KOPT-K1 (cell line): Measurements from ENCODE around the gene PDHX.
"Not testable (repeated sequence)": the region's sequence is repeated elsewhere in the genome, so short reads cannot be mapped to it uniquely, and the experiment has no call there.

Source experiments
- H3K27ac ChIP-seq: fragments of 200-600 bp; sonication (generic); 2 replicates; pipeline ENCODE4 v1.5.1; 2016; ENCODE audit warnings: antibody characterized with exemption, mild to moderate bottlenecking, low read depth, low read length; ENCODE audit not compliant: poor library complexity, severe bottlenecking
- H3K36me3 ChIP-seq: fragments of 200-600 bp; sonication (generic); 2 replicates; pipeline ENCODE4 v1.5.1; 2017; ENCODE audit warnings: antibody characterized with exemption, mild to moderate bottlenecking, low read length, moderate library complexity; ENCODE audit not compliant: insufficient read depth
- H3K9me3 ChIP-seq: fragments of 200-600 bp; sonication (generic); 2 replicates; pipeline ENCODE4 v1.5.1; 2017; ENCODE audit warnings: antibody characterized with exemption, low read length, mild to moderate bottlenecking; ENCODE audit not compliant: insufficient read depth, poor library complexity, severe bottlenecking

The PDHX gene

GRCh38 chr11:35009191-35009943 is 92.9 kb downstream of the PDHX start:
- Histone ChIP-seq H3K27ac (no peak overlapping the region), H3K36me3 (no peaks in the 10 kb centered on the region), H3K9me3 (no peaks in the 10 kb centered on the region)

DNA sequence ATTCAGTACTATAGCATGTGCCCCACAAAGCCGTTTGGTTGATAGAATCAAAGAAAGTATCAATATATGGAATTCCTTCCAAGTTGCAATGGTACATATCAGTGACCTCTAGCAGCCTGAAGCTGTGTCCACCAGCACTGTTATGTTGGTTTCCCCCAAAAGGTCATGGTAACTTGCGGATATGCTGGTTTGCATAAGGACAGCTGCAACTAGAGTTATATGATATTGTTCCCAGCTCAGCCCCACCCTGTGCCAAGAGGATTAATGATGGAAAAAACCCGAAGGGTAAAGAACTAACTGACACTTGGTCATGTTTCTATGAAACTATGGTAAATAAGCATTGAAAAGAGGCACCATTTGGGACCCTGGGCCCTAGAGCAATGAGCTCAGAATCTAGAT is 93.5 kb downstream of the PDHX start:
- no peaks in the 10 kb centered on the region for H3K36me3 ChIP-seq
- no peak overlapping the region for H3K27ac ChIP-seq
- no peaks in the 10 kb centered on the region for H3K9me3 ChIP-seq

DNA sequence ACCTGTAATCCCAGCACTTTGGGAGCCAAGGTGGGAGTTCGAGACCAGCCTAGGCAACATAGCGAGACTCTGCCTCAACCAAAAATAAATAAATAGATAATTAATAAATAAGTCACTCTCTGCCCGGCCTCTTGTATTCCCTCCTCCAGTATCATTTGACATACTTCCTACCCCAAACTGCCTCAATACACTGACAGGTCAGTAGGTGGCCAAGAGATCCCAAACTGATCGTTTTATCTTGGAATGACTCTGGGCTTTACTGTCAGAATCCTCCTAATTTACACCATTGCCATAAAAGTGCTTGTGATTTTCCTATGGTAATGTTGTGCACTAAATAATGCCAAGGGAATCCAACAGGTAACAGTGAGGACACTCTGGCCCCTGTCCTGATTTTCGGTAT is 94.2 kb downstream of the PDHX start:
- no peak overlapping the region for H3K27ac ChIP-seq
- no peaks in the 10 kb centered on the region for H3K36me3 ChIP-seq
- no peaks in the 10 kb centered on the region for H3K9me3 ChIP-seq

GRCh38 chr11:35011389-35011788 is 95.0 kb downstream of the PDHX start:
- Histone ChIP-seq H3K27ac (no peak overlapping the region), H3K9me3 (no peaks in the 10 kb centered on the region), H3K36me3 (no peaks in the 10 kb centered on the region)

DNA sequence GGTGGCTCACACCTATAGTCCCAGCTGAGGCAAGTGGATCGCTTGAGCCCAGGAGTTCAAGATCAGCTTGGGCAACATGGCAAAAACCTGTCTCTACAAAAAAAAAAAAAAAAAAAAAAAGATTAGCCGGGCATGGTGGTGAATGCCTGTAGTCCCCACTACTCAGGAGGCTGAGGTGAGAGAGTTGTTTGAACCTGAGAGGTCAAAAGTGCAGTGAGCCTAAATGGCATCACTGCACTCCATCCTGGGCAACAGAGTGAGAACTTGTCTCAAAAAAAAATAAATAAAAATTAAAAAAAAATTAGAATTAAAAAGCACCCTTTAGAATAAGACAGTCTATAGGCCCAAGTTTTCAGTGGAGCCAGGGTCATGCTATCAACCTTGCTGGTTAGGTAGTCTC is 95.5 kb downstream of the PDHX start:
- H3K36me3 ChIP-seq, result no peaks in the 10 kb centered on the region
- H3K9me3 ChIP-seq, result no peaks in the 10 kb centered on the region
- no peak overlapping the region for H3K27ac ChIP-seq

DNA sequence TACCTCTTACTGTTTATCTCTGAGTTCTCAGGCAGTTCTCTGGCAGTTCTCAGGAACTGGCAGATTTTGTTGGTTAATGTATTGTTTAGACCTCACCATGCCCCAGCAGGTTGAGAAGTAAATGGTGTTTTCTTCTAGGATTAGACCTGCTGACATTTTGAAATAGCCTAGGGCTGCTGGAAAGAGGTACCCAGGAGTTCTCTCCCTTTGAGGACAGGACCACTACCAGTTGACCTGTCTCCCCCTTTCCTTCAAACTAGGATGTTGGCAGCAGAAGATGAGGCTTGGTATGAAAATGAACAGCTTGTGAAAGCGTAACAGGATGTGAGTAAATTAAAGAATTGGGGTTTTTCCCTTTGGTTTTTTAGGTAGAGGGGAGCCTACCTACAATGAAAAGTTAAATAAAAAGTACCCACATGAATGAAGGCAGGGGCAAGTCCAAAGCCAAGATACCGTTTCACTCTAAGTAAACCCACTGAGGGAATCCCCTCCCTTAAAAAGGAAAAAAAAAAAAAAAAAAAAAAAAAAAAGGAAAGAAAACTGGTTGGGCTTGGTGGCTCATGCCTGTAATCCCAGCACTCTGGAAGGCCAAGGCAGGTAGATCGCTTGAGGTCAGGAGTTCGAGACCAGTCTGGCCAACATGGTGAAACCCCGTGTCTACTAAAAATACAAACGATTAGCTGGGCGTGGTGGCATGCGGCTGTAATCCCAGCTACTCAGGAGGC is 96.2 kb downstream of the PDHX start:
- no peak overlapping the region for H3K27ac ChIP-seq
- H3K9me3 ChIP-seq, result no peaks in the 10 kb centered on the region
- H3K36me3 ChIP-seq, result no peaks in the 10 kb centered on the region

- H3K27ac ChIP-seq, result no peak overlapping the region
- H3K9me3 ChIP-seq, result no peaks in the 10 kb centered on the region
- no peaks in the 10 kb centered on the region for H3K36me3 ChIP-seq
Observed at GRCh38 chr11:35013514-35014233, 97.3 kb downstream of the PDHX start.

GRCh38 chr11:35014346-35014745 is 97.9 kb downstream of the PDHX start:
- H3K27ac ChIP-seq, result no peak overlapping the region
- no peaks in the 10 kb centered on the region for H3K36me3 ChIP-seq
- no peaks in the 10 kb centered on the region for H3K9me3 ChIP-seq

- H3K36me3 ChIP-seq, result no peaks in the 10 kb centered on the region
- H3K27ac ChIP-seq, result no peak overlapping the region
- no peaks in the 10 kb centered on the region for H3K9me3 ChIP-seq
Observed at GRCh38 chr11:35015621-35016387, 99.4 kb downstream of the PDHX start.

DNA sequence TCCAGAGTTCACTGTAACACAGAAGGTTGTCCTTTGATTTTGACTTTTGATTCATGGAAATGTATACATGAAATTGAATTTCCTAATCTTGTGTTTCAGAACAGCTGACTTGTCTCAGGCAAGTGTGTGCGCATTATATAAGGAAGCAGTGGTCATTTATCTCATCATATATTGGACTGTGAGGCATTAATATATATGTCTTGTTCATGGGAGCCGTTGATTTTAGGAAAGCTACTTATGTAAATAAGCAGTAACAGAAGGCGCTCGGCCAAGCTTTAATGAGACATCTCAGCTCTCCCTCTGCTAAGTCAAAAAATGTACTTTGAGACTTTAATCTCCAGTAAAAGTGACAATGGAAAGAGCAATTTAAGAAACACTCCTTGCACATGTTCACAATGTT is 100.5 kb downstream of the PDHX start:
- Histone ChIP-seq H3K36me3 (no peaks in the 10 kb centered on the region), H3K9me3 (no peaks in the 10 kb centered on the region), H3K27ac (no peak overlapping the region)

GRCh38 chr11:35017528-35018342 is 101.3 kb downstream of the PDHX start:
- no peaks in the 10 kb centered on the region for H3K9me3 ChIP-seq

DNA sequence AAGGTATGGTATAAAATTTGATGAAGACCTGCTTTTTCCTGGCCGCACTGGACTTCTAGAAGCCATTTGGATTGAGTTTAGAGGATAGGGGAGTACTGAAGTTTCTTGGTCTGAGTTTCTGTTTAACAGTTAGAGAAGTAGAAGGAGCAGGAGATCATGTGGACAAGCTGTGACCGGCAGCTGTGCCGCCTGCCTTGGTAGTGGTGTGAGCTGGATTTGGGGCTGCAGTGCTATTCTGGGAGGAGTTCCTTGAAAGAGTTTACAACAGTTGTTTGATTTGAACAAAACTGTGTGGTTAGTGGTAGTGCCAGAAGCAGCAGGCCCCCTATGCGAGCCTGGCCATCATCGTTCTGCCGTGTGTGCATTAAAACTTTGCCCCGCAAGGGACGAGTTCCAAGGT is 105.2 kb downstream of the PDHX start:
- Histone ChIP-seq H3K36me3 (no peaks in the 10 kb centered on the region), H3K27ac (no peak overlapping the region), H3K9me3 (peaks cover 7% of the 10 kb centered on the region)

More at GRCh38 chr11:35017528-35018342, 101.3 kb downstream of the PDHX start:
- no peaks in the 10 kb centered on the region for H3K36me3 ChIP-seq
- H3K27ac ChIP-seq, result no peak overlapping the region

DNA sequence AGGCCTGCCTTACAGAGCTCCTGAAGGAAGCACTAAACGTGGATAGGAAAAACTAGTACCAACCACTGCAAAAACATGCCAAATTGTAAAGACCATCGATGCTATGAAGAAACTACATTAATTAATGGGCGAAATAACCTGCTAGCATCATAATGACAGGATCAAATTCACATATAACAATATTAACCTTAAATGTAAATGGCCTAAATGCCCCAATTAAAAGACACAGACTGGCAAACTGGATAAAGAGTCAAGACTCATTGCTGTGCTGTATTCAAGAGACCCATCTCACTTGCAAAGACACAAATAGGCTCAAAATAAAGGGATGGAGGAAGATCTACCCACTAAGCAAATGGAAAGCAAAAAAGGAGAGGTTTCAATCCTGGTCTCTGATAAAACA is 107.5 kb downstream of the PDHX start:
- peaks cover 13% of the 10 kb centered on the region for H3K9me3 ChIP-seq
- H3K27ac ChIP-seq, H3K36me3 ChIP-seq: not testable (repeated sequence)

DNA sequence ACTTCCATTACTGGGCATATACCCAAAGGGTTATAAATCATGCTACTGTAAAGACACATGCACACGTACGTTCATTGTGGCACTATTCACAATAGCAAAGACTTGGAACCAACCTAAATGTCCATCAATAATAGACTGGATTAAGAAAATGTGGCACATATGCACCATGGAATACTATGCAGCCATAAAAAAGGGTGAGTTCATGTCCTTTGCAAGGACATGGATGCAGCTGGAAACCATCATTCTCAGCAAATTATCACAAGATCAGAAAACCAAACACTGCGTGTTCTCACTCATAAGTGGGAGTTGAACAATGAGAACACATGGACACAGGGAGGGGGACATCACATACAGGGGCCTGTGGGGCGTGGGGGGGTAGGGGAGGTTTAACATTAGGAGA is 111.6 kb downstream of the PDHX start:
- H3K27ac ChIP-seq, H3K36me3 ChIP-seq: not testable (repeated sequence)
- H3K9me3 ChIP-seq, result peaks cover 13% of the 10 kb centered on the region
